Measurements from ENCODE around the gene CBFA2T3. TPM values are rescaled to one million over a fixed set of nuclear protein-coding genes. Genes with fewer than 3 reads are reported as not detected.
"Not testable (repeated sequence)": the region's sequence is repeated elsewhere in the genome, so short reads cannot be mapped to it uniquely, and the experiment has no call there.

Gene CBFA2T3
- total RNA-seq, 4 donors from 2014 or later, result 0.95 to 7.3 (median 3.3) TPM

DNA sequence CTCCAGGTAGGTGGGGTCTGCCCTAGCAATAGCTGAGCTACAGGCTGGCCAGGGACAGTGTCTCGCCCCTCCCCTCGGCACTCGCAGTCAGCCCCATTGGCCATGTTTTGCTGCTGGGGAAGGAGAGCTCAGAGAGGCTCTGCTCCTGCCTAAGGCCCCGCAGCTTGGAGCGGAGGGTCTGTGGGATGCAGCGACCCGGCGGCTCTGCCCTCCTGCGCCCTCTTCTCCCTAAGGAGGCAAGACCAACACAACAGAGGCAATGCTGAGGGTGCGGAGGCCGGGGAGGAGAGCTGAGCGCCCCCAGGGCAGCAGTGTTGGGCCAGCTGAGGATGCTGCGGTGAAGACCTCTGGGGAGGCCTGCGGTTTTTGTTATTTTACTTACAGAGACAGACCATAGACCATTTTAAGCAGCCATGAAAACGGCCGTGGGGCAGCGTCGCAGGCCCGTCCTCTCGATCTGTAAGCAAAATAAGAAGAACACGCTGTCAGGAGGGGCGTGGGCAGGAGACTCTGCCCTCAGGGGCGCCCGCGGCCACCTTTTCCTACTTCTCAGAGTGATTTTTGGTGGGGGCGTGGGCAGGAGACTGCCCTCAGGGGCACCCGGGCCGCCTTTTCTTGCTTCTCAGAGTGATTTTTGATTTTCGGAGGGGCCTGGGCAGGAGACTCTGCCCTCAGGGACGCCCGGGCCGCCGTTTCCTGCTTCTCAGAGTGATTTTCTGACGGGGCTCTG lies 79.1 kb downstream of the CBFA2T3 start:
- in situ Hi-C loops (cut with MboI; ENCODE audit: low sequenced_read_pairs in 4 of 4), result no loop called here

DNA sequence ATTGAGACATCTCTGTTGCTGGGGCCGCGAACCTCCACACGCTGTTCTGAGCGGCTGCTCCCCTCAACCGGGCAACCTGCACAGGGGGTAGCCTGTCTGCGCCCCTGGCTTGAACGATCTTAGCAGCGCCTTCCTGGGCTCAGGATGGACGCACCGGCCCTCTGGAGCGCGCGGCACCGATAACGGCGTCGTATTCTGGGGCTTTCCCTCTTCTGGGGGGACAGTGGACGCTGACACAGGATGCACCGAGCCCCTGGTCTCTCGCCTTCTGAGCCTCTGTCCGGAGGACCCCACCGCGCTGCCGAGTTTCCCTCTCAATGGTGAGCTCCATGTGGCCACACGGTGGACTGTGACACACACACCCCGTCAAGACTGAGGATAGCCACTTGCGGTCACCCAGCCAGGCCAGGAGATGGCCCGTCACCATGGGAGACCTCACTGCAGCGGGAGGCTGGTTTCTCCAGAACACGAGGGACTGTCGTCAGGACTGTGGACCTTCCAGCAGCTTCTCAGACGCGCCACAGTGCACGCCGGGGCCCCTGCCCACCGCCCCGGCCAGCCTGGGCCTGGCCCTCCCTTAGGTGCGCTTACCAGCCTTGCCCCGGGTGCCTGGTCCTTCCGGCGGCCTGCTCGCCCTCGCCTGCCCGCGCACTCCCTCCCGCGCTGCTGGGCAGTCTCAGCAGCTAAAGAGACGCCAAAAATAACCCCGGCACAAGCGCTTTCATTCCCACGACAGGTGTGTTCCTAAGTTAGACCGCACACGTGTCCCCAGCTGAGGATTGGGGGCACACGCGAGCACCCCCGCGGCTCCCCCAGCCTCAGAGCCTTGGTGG lies 80.6 kb downstream of the CBFA2T3 start:
- H3K27me3 ChIP-seq, result no peaks in the 10 kb centered on the region
- peaks cover 0 to 7% of the 10 kb centered on the region in 2 donors for H3K36me3 ChIP-seq
- DNase-seq (peak; percentile 50 to 68), ATAC-seq (peak; percentile 78 to 88)
- no peaks in the 10 kb centered on the region for H3K9me3 ChIP-seq
- intact Hi-C loops (cut with DNase I; ENCODE audit: low total_unique reads), result loop anchor here (5.0 kb wide), 1 partner anchor 84 kb away; the partner anchor contains the start of gene APRT
- H3K27ac ChIP-seq, result peak overlapping the region; percentile 80 to 94 (median 87)
- H3K4me3 ChIP-seq, result peak overlapping the region; percentile 1 to 32 (median 18)
- TF ChIP-seq POLR2A (IDR thresholded peaks at IDR 0.05), result peak; percentile 61 to 82
- TF ChIP-seq, protein P1, sequence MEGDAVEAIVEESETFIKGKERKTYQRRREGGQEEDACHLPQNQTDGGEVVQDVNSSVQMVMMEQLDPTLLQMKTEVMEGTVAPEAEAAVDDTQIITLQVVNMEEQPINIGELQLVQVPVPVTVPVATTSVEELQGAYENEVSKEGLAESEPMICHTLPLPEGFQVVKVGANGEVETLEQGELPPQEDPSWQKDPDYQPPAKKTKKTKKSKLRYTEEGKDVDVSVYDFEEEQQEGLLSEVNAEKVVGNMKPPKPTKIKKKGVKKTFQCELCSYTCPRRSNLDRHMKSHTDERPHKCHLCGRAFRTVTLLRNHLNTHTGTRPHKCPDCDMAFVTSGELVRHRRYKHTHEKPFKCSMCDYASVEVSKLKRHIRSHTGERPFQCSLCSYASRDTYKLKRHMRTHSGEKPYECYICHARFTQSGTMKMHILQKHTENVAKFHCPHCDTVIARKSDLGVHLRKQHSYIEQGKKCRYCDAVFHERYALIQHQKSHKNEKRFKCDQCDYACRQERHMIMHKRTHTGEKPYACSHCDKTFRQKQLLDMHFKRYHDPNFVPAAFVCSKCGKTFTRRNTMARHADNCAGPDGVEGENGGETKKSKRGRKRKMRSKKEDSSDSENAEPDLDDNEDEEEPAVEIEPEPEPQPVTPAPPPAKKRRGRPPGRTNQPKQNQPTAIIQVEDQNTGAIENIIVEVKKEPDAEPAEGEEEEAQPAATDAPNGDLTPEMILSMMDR (IDR thresholded peaks at IDR 0.05 in 4 of 5, conservative IDR thresholded peaks at IDR 0.05 in 1 of 5), result peak in 1 of 5 experiments; percentile 12
- in situ Hi-C loops (cut with MboI; ENCODE audit: low sequenced_read_pairs in 4 of 4), result no loop called here
- peaks cover 45 to 57% of the 10 kb centered on the region in 2 donors for H3K4me1 ChIP-seq

More for the DNA sequence above, 79.1 kb downstream of the CBFA2T3 start:
- TF ChIP-seq, protein P1 (IDR thresholded peaks at IDR 0.05 in 4 of 5, conservative IDR thresholded peaks at IDR 0.05 in 1 of 5), result no peak
- no peak for TF ChIP-seq POLR2A (IDR thresholded peaks at IDR 0.05)
- intact Hi-C loops (cut with DNase I; ENCODE audit: low total_unique reads), result loop anchor here (5.0 kb wide), 1 partner anchor 86 kb away; the partner anchor contains the start of gene APRT
- no peaks in the 10 kb centered on the region for H3K36me3 ChIP-seq
- DNase-seq, result no peak
- ATAC-seq, result no peak
- H3K27ac ChIP-seq, result peak overlapping the region; percentile 80 to 94 (median 87)
- H3K4me3 ChIP-seq, result no peak overlapping the region
- no peaks in the 10 kb centered on the region for H3K27me3 ChIP-seq
- no peaks in the 10 kb centered on the region for H3K9me3 ChIP-seq
- peaks cover 36 to 50% of the 10 kb centered on the region in 2 donors for H3K4me1 ChIP-seq

DNA sequence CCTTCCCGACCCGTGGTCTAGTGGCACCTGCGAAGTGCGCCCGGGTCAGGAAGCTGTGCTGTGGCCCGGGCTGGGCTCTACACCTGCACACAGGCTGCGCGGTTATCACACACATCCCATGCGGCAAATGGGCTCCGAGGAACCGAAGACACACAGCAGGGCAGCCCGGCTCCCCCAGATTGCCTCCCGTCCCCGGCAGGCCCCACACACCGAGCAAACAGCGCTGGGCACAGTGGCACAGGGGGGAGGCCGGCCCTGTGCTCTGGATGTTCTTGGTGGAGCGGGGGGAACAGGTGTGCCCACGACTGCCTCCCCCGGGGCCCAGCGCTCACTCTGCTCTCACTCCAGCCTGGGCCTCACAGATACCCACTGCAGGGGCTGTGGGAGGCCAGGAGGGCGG lies 81.7 kb downstream of the CBFA2T3 start:
- TF ChIP-seq POLR2A (IDR thresholded peaks at IDR 0.05), result no peak
- TF ChIP-seq, protein P1 (IDR thresholded peaks at IDR 0.05 in 4 of 5, conservative IDR thresholded peaks at IDR 0.05 in 1 of 5), result no peak
- H3K4me3 ChIP-seq, result no peak overlapping the region
- in situ Hi-C loops (cut with MboI; ENCODE audit: low sequenced_read_pairs in 4 of 4) (no loop called here), intact Hi-C loops (cut with DNase I; ENCODE audit: low total_unique reads) (loop anchor here (5.0 kb wide), 1 partner anchor 83 kb away; the partner anchor contains the start of gene APRT)
- DNase-seq (no peak), ATAC-seq (no peak)
- H3K4me1 ChIP-seq, result peaks cover 45 to 57% of the 10 kb centered on the region in 2 donors
- peaks cover 0 to 12% of the 10 kb centered on the region in 2 donors for H3K36me3 ChIP-seq
- no peaks in the 10 kb centered on the region for H3K9me3 ChIP-seq
- H3K27ac ChIP-seq, result peak overlapping the region; percentile 80 to 94 (median 87)
- H3K27me3 ChIP-seq, result no peaks in the 10 kb centered on the region

DNA sequence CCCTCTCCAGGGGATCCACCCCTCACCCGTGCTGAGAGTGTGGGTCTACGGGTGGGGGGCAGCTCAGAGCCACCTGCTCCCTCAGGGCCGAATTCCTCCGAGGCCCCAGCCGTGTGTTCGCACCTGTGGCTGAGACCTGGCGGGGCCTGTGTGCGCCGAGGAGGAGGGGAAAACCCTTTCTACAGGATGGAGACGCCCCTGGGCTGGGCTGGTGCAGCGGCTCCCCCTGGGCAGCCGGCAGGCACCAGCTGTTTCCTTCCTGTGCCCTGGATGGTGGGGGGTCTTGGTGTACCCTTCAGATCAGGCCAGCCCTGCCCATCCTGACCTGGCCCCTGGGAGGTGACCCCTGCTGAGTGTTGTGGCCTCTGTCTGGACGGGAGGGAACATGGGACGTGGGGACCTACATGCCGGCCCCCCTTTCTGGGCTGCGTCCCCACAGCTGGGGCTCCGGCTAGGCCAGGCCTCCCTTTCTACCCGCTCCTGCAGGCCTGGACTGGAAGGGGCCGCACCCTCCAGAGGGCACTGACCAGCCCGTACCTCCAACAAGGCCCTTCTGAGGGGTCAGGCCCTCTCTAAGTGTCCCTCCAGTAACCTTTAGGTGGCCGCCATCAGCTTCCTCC lies 82.2 kb downstream of the CBFA2T3 start:
- in situ Hi-C loops (cut with MboI; ENCODE audit: low sequenced_read_pairs in 4 of 4), result no loop called here
- ATAC-seq (no peak), DNase-seq (no peak)
- TF ChIP-seq POLR2A (IDR thresholded peaks at IDR 0.05), result no peak
- H3K27ac ChIP-seq, result peak overlapping the region; percentile 80 to 94 (median 87)
- H3K36me3 ChIP-seq, result peaks cover 0 to 17% of the 10 kb centered on the region in 2 donors
- H3K4me1 ChIP-seq, result peaks cover 45 to 57% of the 10 kb centered on the region in 2 donors
- H3K9me3 ChIP-seq, result no peaks in the 10 kb centered on the region
- H3K27me3 ChIP-seq, result no peaks in the 10 kb centered on the region
- no peak overlapping the region for H3K4me3 ChIP-seq
- intact Hi-C loops (cut with DNase I; ENCODE audit: low total_unique reads), result loop anchor here (5.0 kb wide), 1 partner anchor 82 kb away; the partner anchor contains the start of gene APRT

DNA sequence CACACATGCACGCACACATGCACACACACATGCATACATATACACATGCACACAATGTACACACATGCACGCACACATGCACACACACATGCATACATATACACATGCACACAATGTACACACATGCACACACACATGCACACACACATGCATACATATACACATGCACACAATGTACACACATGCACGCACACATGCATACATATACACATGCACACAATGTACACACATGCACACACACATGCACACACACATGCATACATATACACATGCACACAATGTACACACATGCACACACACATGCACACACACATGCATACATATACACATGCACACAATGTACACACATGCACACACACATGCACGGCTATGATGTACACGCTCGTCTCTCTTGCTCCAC lies 82.7 kb downstream of the CBFA2T3 start:
- intact Hi-C loops (cut with DNase I; ENCODE audit: low total_unique reads); H3K27me3 ChIP-seq; ATAC-seq; H3K4me3 ChIP-seq; H3K9me3 ChIP-seq; DNase-seq; in situ Hi-C loops (cut with MboI; ENCODE audit: low sequenced_read_pairs in 4 of 4): not testable (repeated sequence)
- peaks cover 0 to 21% of the 10 kb centered on the region in 2 donors for H3K36me3 ChIP-seq
- peaks cover 45 to 57% of the 10 kb centered on the region in 2 donors for H3K4me1 ChIP-seq
- H3K27ac ChIP-seq, result peak overlapping the region in 2 of 4 donors; percentile 84 to 90
